PC-9 (cell line): Measurements from ENCODE around the gene COL18A1.

Experiments
- CTCF ChIP-seq: fragments of 200-600 bp; sonication (generic); conservative IDR thresholded peaks from 2 replicates; pipeline ENCODE4 v1.6.1; 2017; ENCODE audit warnings: mixed run types, antibody characterized with exemption, mild to moderate bottlenecking, moderate library complexity
- EZH2 ChIP-seq: fragments of 200-600 bp; sonication (generic); IDR thresholded peaks from 2 replicates; pipeline ENCODE4 v1.8.0; 2017; ENCODE audit warnings: antibody characterized with exemption, low read depth

GRCh38 chr21:45451091-45451740, 46.3 kb downstream of the COL18A1 start:
- TF ChIP-seq CTCF: no peak
- TF ChIP-seq EZH2: no peak
